WERI-Rb-1 (cell line): Measurements from ENCODE around the gene SRD5A1.

Experiments
- DNase-seq: peaks from one replicate; pipeline ENCODE4 v3.0.0-alpha.2; 2020
- H3K27ac ChIP-seq: fragments of 250-450 bp; sonication (Bioruptor Pico); 2 replicates; pipeline ENCODE4 v1.5.1; 2020; ENCODE audit warnings: mild to moderate bottlenecking, moderate library complexity
- H3K27me3 ChIP-seq: fragments of 250-450 bp; sonication (Bioruptor Pico); 2 replicates; pipeline ENCODE4 v1.5.1; 2021; ENCODE audit warnings: mild to moderate bottlenecking, low read depth, moderate library complexity; ENCODE audit not compliant: insufficient read depth, severe bottlenecking
- H3K36me3 ChIP-seq: fragments of 250-450 bp; sonication (Bioruptor Pico); 2 replicates; pipeline ENCODE4 v1.5.1; 2020; ENCODE audit warnings: mild to moderate bottlenecking, moderate library complexity
- H3K4me3 ChIP-seq: 2 replicates; pipeline ENCODE4 v1.5.1; 2011; ENCODE audit warnings: low read depth, mild to moderate bottlenecking, control low read depth, low read length
- H3K9me3 ChIP-seq: fragments of 250-450 bp; sonication (Bioruptor Pico); 2 replicates; pipeline ENCODE4 v1.5.1; 2021; ENCODE audit warnings: mild to moderate bottlenecking, moderate library complexity; ENCODE audit not compliant: severe bottlenecking
- TF ChIP-seq, protein P1 (sequence below): IDR thresholded peaks from 2 replicates; pipeline ENCODE4 v1.5.1; 2011; ENCODE audit warnings: low read depth, mild to moderate bottlenecking, control low read depth, inconsistent platforms, low read length

Gene SRD5A1

DNA sequence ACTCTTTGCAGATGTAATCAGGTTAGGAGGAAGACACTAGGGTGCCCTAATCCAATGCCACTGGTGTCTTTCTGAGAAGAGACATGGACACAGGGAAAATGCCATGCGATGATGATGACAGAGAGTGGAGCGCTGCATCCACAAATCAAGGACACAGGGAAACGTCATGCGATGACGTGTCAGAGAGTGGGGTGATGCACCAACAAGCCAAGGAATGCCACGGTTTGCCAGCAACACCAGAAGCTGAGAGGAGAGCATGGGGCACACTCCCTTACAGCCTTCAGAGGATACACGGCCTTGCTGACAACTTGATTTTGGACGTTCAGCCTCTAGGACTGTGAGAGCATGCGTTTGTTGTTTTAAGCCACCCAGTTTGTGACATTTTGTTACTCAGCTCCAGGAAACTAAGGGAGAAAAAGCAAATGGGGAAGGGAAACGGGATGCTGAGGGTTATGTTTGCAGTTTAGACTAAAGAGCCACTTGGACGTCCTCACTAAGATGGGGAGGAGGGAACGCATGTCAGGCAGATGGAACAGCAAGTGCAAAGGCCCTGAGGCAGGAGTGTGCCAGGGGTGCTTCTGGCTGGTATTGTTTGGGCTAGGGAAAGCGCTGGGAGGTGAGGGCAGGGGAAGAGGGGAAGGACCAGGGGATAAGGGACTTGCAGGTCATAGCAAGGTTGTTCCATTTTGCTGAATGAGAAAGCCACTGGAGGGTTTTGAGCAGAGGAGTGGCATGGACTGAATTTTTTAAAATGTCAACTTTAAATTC lies 77.5 kb downstream of the SRD5A1 start:
- H3K36me3 ChIP-seq, result peaks cover 8% of the 10 kb centered on the region
- DNase-seq, result no peak
- TF ChIP-seq, protein P1, sequence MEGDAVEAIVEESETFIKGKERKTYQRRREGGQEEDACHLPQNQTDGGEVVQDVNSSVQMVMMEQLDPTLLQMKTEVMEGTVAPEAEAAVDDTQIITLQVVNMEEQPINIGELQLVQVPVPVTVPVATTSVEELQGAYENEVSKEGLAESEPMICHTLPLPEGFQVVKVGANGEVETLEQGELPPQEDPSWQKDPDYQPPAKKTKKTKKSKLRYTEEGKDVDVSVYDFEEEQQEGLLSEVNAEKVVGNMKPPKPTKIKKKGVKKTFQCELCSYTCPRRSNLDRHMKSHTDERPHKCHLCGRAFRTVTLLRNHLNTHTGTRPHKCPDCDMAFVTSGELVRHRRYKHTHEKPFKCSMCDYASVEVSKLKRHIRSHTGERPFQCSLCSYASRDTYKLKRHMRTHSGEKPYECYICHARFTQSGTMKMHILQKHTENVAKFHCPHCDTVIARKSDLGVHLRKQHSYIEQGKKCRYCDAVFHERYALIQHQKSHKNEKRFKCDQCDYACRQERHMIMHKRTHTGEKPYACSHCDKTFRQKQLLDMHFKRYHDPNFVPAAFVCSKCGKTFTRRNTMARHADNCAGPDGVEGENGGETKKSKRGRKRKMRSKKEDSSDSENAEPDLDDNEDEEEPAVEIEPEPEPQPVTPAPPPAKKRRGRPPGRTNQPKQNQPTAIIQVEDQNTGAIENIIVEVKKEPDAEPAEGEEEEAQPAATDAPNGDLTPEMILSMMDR, result no peak
- no peaks in the 10 kb centered on the region for H3K27me3 ChIP-seq
- no peaks in the 10 kb centered on the region for H3K9me3 ChIP-seq
- H3K4me3 ChIP-seq, result no peak overlapping the region
- H3K27ac ChIP-seq, result no peak overlapping the region

GRCh38 chr5:6711409-6712141 lies 78.3 kb downstream of the SRD5A1 start:
- TF ChIP-seq, protein P1, result peak; percentile 15; the same call in 1 of the 2 replicates
- Histone ChIP-seq H3K27me3 (no peaks in the 10 kb centered on the region), H3K36me3 (peaks cover 17% of the 10 kb centered on the region), H3K4me3 (peak overlapping the region; percentile 91), H3K9me3 (no peaks in the 10 kb centered on the region), H3K27ac (peak overlapping the region; percentile 97)
- no peak for DNase-seq

- Histone ChIP-seq H3K36me3 (peaks cover 23% of the 10 kb centered on the region), H3K27me3 (no peaks in the 10 kb centered on the region), H3K27ac (peak overlapping the region; percentile 97), H3K9me3 (no peaks in the 10 kb centered on the region), H3K4me3 (peak overlapping the region; percentile 91)
- DNase-seq, result peak; percentile 65
- TF ChIP-seq, protein P1, result peak; percentile 16; the same call in 1 of the 2 replicates
Observed at GRCh38 chr5:6712142-6712576, 78.9 kb downstream of the SRD5A1 start.

GRCh38 chr5:6712577-6713273 lies 79.5 kb downstream of the SRD5A1 start:
- peak overlapping the region; percentile 91 for H3K4me3 ChIP-seq
- H3K27ac ChIP-seq, result peak overlapping the region; percentile 97
- peaks cover 28% of the 10 kb centered on the region for H3K36me3 ChIP-seq
- no peaks in the 10 kb centered on the region for H3K9me3 ChIP-seq
- TF ChIP-seq, protein P1, result no peak
- no peaks in the 10 kb centered on the region for H3K27me3 ChIP-seq
- DNase-seq, result peak; percentile 99

DNA sequence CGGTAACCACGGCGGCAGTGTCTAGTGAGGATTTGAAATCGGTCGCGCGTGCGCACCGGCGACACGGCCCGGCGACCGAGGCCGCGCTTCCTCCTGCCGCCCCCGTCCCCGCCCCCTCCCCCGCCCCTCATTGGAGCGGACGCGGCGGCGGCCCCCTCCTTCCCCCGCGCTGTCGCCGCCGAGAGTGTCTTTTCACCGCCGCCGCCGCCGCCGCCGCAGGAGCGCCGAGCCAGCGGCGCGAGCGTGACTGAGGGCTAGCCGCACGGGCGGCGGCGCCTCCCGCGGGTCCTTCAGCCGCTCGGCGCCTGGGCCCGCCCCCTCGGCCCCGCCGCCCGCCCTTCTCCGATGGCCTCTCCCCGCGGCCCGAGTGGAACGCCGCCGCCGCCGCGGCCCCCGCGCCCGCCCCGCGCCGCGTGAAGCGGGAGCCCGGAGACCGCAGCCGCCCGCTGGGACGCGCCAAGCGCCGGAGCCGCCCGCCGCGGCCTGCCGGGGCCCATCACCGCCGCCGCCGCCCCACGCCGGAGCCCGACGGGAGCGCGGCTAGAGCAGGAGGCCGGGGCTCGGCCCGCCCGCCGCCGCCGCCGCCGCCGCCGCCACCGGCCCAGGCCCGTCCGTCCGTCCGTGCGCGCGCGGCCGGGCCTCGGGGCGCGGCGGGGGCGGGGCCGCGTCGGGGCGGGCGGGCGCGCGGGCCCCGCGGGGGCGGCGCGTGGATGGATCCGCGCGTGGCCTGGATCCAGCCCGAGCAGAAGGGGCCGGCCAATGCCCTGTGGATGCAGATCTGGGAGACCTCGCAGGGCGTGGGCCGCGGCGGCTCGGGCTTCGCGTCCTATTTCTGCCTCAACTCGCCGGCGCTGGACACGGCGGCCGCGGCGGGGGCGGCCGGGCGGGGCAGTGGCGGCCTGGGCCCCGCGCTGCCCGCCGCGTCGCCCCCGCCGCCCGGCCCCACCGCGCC lies 80.3 kb downstream of the SRD5A1 start, which contains the start of gene TENT4A:
Gene TENT4A, plus strand, starts transcription at position 159 of the 952 bp plus-strand sequence. Its CDS starts 552 bp downstream, at position 711.
- Histone ChIP-seq H3K27ac (peak within 1 kb of the TSS; percentile 97), H3K27me3 (no peaks in the 10 kb centered on the region), H3K36me3 (peaks cover 37% of the 10 kb centered on the region), H3K4me3 (peak within 1 kb of the TSS; percentile 91), H3K9me3 (no peaks in the 10 kb centered on the region)
- TF ChIP-seq, protein P1, result no peak
- no peak for DNase-seq
